ENCODE data around the gene ATG16L1. TPM values are rescaled to one million over a fixed set of nuclear protein-coding genes. Genes with fewer than 3 reads are reported as not detected.

Gene ATG16L1
- total and polyA plus RNA-seq, 8 donors = 7.4 to 15.0 (median 10.5) TPM

GRCh38 chr2:233233618-233234230, 17.7 kb upstream of the ATG16L1 start:
- TF ChIP-seq CTCF (IDR thresholded peaks at IDR 0.05) = no peak
- Histone ChIP-seq H3K9me3 (no peaks in the 10 kb centered on the region), H3K4me3 (no peak overlapping the region), H3K4me1 (no peaks in the 10 kb centered on the region), H3K27me3 (no peaks in the 10 kb centered on the region), H3K27ac (no peak overlapping the region), H3K36me3 (no peaks in the 10 kb centered on the region)
- DNase-seq (no peak), ATAC-seq (no peak), FAIRE-seq (no peak)
- intact Hi-C loops (cut with DNase I) = no loop called here
- WGBS, 2 donors = 56 to 67% methylated on average over 4 of the region's 4 CpGs

- WGBS, 2 donors = 76 to 79% methylated on average over 2 of the region's 2 CpGs
- ATAC-seq (no peak), FAIRE-seq (no peak)
Observed at GRCh38 chr2:233234264-233234663, 17.2 kb upstream of the ATG16L1 start.

GRCh38 chr2:233234996-233235395, 16.5 kb upstream of the ATG16L1 start:
- H3K9me3 ChIP-seq = no peaks in the 10 kb centered on the region
- no peaks in the 10 kb centered on the region for H3K27me3 ChIP-seq
- FAIRE-seq (no peak), DNase-seq (no peak), ATAC-seq (no peak)
- H3K4me3 ChIP-seq = no peak overlapping the region
- WGBS, 2 donors = 69 to 71% methylated on average over 3 of the region's 3 CpGs
- no peak overlapping the region for H3K27ac ChIP-seq
- no peaks in the 10 kb centered on the region for H3K4me1 ChIP-seq
- intact Hi-C loops (cut with DNase I) = no loop called here
- no peaks in the 10 kb centered on the region for H3K36me3 ChIP-seq
- no peak for TF ChIP-seq CTCF (IDR thresholded peaks at IDR 0.05)

More at GRCh38 chr2:233234264-233234663, 17.2 kb upstream of the ATG16L1 start:
- H3K27ac ChIP-seq = no peak overlapping the region
- H3K36me3 ChIP-seq = no peaks in the 10 kb centered on the region
- H3K4me1 ChIP-seq = no peaks in the 10 kb centered on the region
- H3K4me3 ChIP-seq = no peak overlapping the region
- intact Hi-C loops (cut with DNase I) = no loop called here
- H3K27me3 ChIP-seq = no peaks in the 10 kb centered on the region
- no peak for DNase-seq
- TF ChIP-seq CTCF (IDR thresholded peaks at IDR 0.05) = no peak
- no peaks in the 10 kb centered on the region for H3K9me3 ChIP-seq

GRCh38 chr2:233235977-233236376, 15.5 kb upstream of the ATG16L1 start:
- H3K27ac ChIP-seq = no peak overlapping the region
- H3K4me1 ChIP-seq = no peaks in the 10 kb centered on the region
- no peak for FAIRE-seq
- no peaks in the 10 kb centered on the region for H3K9me3 ChIP-seq
- no peak for ATAC-seq
- intact Hi-C loops (cut with DNase I) = no loop called here
- no peak for TF ChIP-seq CTCF (IDR thresholded peaks at IDR 0.05)
- no peaks in the 10 kb centered on the region for H3K27me3 ChIP-seq
- DNase-seq = no peak
- 61 to 68% methylated on average over 9 of the region's 9 CpGs for WGBS, 2 donors
- no peak overlapping the region for H3K4me3 ChIP-seq
- no peaks in the 10 kb centered on the region for H3K36me3 ChIP-seq

GRCh38 chr2:233236820-233237589, 14.5 kb upstream of the ATG16L1 start:
- Histone ChIP-seq H3K4me3 (no peak overlapping the region), H3K27me3 (no peaks in the 10 kb centered on the region), H3K27ac (no peak overlapping the region), H3K4me1 (no peaks in the 10 kb centered on the region), H3K9me3 (no peaks in the 10 kb centered on the region), H3K36me3 (no peaks in the 10 kb centered on the region)
- FAIRE-seq (no peak), ATAC-seq (no peak), DNase-seq (no peak)
- 84% methylated on average over 7 of the region's 7 CpGs for WGBS, 2 donors
- no peak for TF ChIP-seq CTCF (IDR thresholded peaks at IDR 0.05)
- intact Hi-C loops (cut with DNase I) = no loop called here
